Liver (tissue), 9 donors: ENCODE data around the gene ACKR4. TPM values are rescaled to one million over a fixed set of nuclear protein-coding genes. Genes with fewer than 3 reads are reported as not detected.
"Not testable (repeated sequence)": the region's sequence is repeated elsewhere in the genome, so short reads cannot be mapped to it uniquely, and the experiment has no call there.

Experiments
- DNase-seq: peaks from one replicate; pipeline ENCODE4 v3.0.0-alpha.2; 2017; ENCODE audit warnings: low spot score
- H3K27ac ChIP-seq, 2 donors: one replicate each; pipeline ENCODE4 v1.7.0; 2013; ENCODE audit warnings: inconsistent platforms in 2 of 2, low read length in 2 of 2, control low read depth in 1 of 2, low read depth in 1 of 2, mild to moderate bottlenecking in 1 of 2
- H3K27me3 ChIP-seq, 4 donors: one replicate each; pipeline versions ENCODE4 v1.6.1 to v1.7.0; 2013; ENCODE audit warnings: low read length in 3 of 4, inconsistent platforms in 1 of 4, mild to moderate bottlenecking in 1 of 4, moderate library complexity in 1 of 4; ENCODE audit not compliant: control insufficient read depth in 4 of 4, insufficient read depth in 4 of 4
- H3K36me3 ChIP-seq, 4 donors: one replicate each; pipeline versions ENCODE4 v1.6.1 to v1.7.0; 2013; ENCODE audit warnings: low read length in 3 of 4, mild to moderate bottlenecking in 3 of 4, low read depth in 1 of 4, moderate library complexity in 1 of 4; ENCODE audit not compliant: control insufficient read depth in 4 of 4, insufficient read depth in 3 of 4
- H3K4me1 ChIP-seq, 4 donors: one replicate each; pipeline versions ENCODE4 v1.6.1 to v1.7.0; 2013; ENCODE audit warnings: low read length in 3 of 4, mild to moderate bottlenecking in 3 of 4, moderate library complexity in 1 of 4; ENCODE audit not compliant: control insufficient read depth in 4 of 4, insufficient read depth in 4 of 4
- H3K4me3 ChIP-seq, 3 donors: one replicate each; pipeline versions ENCODE4 v1.6.1 to v1.7.0; 2013; ENCODE audit warnings: low read length in 3 of 3, control low read depth in 1 of 3, low read depth in 1 of 3, mild to moderate bottlenecking in 1 of 3
- H3K9ac ChIP-seq, 2 donors: one replicate each; pipeline ENCODE4 v1.7.0; 2013; ENCODE audit warnings: low read length in 2 of 2, mild to moderate bottlenecking in 2 of 2, moderate library complexity in 2 of 2, control low read depth in 1 of 2, low read depth in 1 of 2
- H3K9me3 ChIP-seq, 4 donors: one replicate each; pipeline versions ENCODE4 v1.6.1 to v1.7.0; 2013; ENCODE audit warnings: low read length in 3 of 4; ENCODE audit not compliant: control insufficient read depth in 4 of 4
- EGR1 ChIP-seq, 2 donors: IDR thresholded peaks; 2 replicates each; pipeline ENCODE4 v1.6.1; 2016 to 2018; ENCODE audit warnings: antibody characterized with exemption in 2 of 2, low read depth in 2 of 2
- FOXA2 ChIP-seq: IDR thresholded peaks from 2 replicates; pipeline ENCODE4 v1.6.1; 2016; ENCODE audit warnings: antibody characterized with exemption
- GABPA ChIP-seq, 2 donors: IDR thresholded peaks in 1 of 2; conservative IDR thresholded peaks in 1 of 2; 2 replicates each; pipeline ENCODE4 v1.6.1; 2016; ENCODE audit warnings: antibody characterized with exemption in 2 of 2, mild to moderate bottlenecking in 1 of 2, moderate library complexity in 1 of 2
- HNF4A ChIP-seq, 2 donors: conservative IDR thresholded peaks; 2 replicates each; pipeline ENCODE4 v1.6.1; 2016; ENCODE audit warnings: antibody characterized with exemption in 2 of 2, mild to moderate bottlenecking in 2 of 2
- HNF4G ChIP-seq: IDR thresholded peaks from 2 replicates; pipeline ENCODE4 v1.6.1; 2016; ENCODE audit warnings: antibody characterized with exemption
- NR2F2 ChIP-seq: IDR thresholded peaks from 2 replicates; pipeline ENCODE4 v1.6.1; 2016; ENCODE audit warnings: antibody characterized with exemption
- RAD21 ChIP-seq, 2 donors: IDR thresholded peaks; 2 replicates each; pipeline ENCODE4 v1.6.1; 2016; ENCODE audit warnings: antibody characterized with exemption in 2 of 2, mild to moderate bottlenecking in 2 of 2
- RXRA ChIP-seq, 2 donors: IDR thresholded peaks; 2 replicates each; pipeline ENCODE4 v1.6.1; 2017 to 2018; ENCODE audit warnings: antibody characterized with exemption in 2 of 2, mild to moderate bottlenecking in 1 of 2
- SP1 ChIP-seq: IDR thresholded peaks from 2 replicates; pipeline ENCODE4 v1.6.1; 2018; ENCODE audit warnings: antibody characterized with exemption, mild to moderate bottlenecking
- TAF1 ChIP-seq: conservative IDR thresholded peaks from 2 replicates; pipeline ENCODE4 v1.6.1; 2016; ENCODE audit warnings: antibody characterized with exemption, mild to moderate bottlenecking
- YY1 ChIP-seq: IDR thresholded peaks from 2 replicates; pipeline ENCODE4 v1.6.1; 2016; ENCODE audit warnings: antibody characterized with exemption, mild to moderate bottlenecking
- WGBS: extraction: QIAGEN DNeasy Blood & Tissue Kit; methylation state at CpG from one replicate; pipeline ENCODE4 v1.1.7; 2013; 5-methylcytosine and 5-hydroxymethylcytosine counted together
- polyA plus RNA-seq, 2 donors: library from polyadenylated mRNA; stranded (reverse) in 1 of 2; unstranded in 1 of 2; fragments of 200-250 nt in 1 of 2; fragments of >200 nt in 1 of 2; fragmentation: Nextera tagmentation in 1 of 2; extraction: Ambion mirVana in 1 of 2; gene quantifications; one replicate each; pipeline versions ENCODE4 v1.2.1 to v1.2.3, GENCODE V29; 2013 to 2015
- total RNA-seq, 2 donors: library from RNA; depleted of rRNA; stranded (reverse); fragments of >200 nt; gene quantifications; one replicate each; pipeline ENCODE4 v1.2.3, GENCODE V29; 2014
- TF ChIP-seq, protein P1 (sequence below): IDR thresholded peaks from 2 replicates; pipeline ENCODE4 v1.6.1; 2016; ENCODE audit warnings: antibody characterized with exemption
- TF ChIP-seq, protein P2 (sequence below): IDR thresholded peaks from 2 replicates; pipeline ENCODE4 v1.6.1; 2016; ENCODE audit warnings: antibody characterized with exemption
- TF ChIP-seq, protein P3 (sequence below): IDR thresholded peaks from 2 replicates; pipeline ENCODE4 v1.6.1; 2016; ENCODE audit warnings: antibody characterized with exemption
- donor health status: healthy.
- donor health status: healthy.
- donor health status: healthy.
- donor health status: healthy.
- donor health status: healthy.

ACKR4 gene
- total and polyA plus RNA-seq, 4 donors, result 0.21 to 0.71 (median 0.31) TPM

DNA sequence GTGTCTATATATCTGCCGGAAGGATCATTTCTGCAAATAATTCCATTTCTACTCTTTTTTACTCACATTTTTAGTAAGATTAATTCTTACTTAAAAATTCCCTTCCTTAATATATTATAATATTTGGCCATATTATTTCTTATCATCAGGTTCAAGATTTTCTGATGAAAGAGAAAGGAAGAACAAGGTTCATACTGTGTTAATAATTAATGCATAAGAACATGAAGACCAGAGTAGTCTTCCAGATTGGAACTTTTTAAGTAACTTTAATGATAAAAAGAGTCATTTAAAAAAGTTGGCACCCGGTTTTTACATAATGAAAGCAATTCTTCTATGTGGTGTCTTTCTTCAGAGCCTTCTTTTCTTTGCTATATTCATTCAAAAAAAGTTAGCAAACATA lies 590 bp downstream of the ACKR4 start:
- no peak overlapping the region for H3K27ac ChIP-seq
- no peaks in the 10 kb centered on the region for H3K27me3 ChIP-seq
- no peak for DNase-seq
- no peak overlapping the region for H3K9ac ChIP-seq
- peaks cover 0 to 12% (median 7%) of the 10 kb centered on the region in 4 donors for H3K4me1 ChIP-seq
- H3K36me3 ChIP-seq, result peaks cover 0 to 21% (median 13%) of the 10 kb centered on the region in 4 donors
- no peak overlapping the region for H3K4me3 ChIP-seq
- H3K9me3 ChIP-seq, result no peaks in the 10 kb centered on the region
- TF ChIP-seq, protein P1, sequence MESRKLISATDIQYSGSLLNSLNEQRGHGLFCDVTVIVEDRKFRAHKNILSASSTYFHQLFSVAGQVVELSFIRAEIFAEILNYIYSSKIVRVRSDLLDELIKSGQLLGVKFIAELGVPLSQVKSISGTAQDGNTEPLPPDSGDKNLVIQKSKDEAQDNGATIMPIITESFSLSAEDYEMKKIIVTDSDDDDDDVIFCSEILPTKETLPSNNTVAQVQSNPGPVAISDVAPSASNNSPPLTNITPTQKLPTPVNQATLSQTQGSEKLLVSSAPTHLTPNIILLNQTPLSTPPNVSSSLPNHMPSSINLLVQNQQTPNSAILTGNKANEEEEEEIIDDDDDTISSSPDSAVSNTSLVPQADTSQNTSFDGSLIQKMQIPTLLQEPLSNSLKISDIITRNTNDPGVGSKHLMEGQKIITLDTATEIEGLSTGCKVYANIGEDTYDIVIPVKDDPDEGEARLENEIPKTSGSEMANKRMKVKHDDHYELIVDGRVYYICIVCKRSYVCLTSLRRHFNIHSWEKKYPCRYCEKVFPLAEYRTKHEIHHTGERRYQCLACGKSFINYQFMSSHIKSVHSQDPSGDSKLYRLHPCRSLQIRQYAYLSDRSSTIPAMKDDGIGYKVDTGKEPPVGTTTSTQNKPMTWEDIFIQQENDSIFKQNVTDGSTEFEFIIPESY, result no peak
- TF ChIP-seq FOXA2, result no peak
- no peak for TF ChIP-seq HNF4A (conservative IDR thresholded peaks at IDR 0.05)
- TF ChIP-seq SP1, result no peak
- TF ChIP-seq RAD21 (IDR thresholded peaks at IDR 0.05), result no peak
- TF ChIP-seq TAF1, result no peak
- TF ChIP-seq HNF4G, result no peak
- 80% methylated on average over 2 of the region's 2 CpGs for WGBS

DNA sequence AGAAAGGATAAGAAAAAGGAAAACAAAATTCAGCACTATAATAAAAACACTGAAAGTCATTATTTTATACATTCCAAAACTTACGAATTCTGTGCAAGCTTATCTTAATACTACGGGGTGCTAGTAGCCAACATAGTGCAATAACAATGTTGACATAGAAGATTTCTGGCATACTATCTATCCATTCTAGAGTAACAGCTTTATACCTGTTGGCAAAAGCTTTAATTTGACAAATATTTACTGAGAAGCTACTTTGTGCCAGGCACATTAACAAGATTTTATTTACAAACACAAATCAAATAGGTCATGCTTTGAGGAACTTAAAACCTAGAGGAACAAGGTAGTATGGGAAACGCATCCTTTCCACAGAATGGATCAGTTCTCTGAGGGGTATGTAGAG lies 1.1 kb downstream of the ACKR4 start:
- Histone ChIP-seq H3K27me3 (no peaks in the 10 kb centered on the region), H3K27ac (no peak overlapping the region), H3K9me3 (no peaks in the 10 kb centered on the region), H3K9ac (no peak overlapping the region), H3K4me3 (no peak overlapping the region), H3K36me3 (peaks cover 0 to 25% (median 17%) of the 10 kb centered on the region in 4 donors), H3K4me1 (peaks cover 0 to 12% (median 7%) of the 10 kb centered on the region in 4 donors)
- 47% methylated on average over 3 of the region's 3 CpGs for WGBS
- TF ChIP-seq HNF4G, result no peak
- no peak for TF ChIP-seq RAD21 (IDR thresholded peaks at IDR 0.05)
- no peak for TF ChIP-seq YY1
- TF ChIP-seq SP1, result no peak
- no peak for TF ChIP-seq NR2F2
- TF ChIP-seq, protein P2, sequence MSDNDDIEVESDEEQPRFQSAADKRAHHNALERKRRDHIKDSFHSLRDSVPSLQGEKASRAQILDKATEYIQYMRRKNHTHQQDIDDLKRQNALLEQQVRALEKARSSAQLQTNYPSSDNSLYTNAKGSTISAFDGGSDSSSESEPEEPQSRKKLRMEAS, result no peak
- no peak for TF ChIP-seq RXRA (IDR thresholded peaks at IDR 0.05)
- no peak for TF ChIP-seq GABPA (IDR thresholded peaks at IDR 0.05 in 1 of 2, conservative IDR thresholded peaks at IDR 0.05 in 1 of 2)
- TF ChIP-seq EGR1 (IDR thresholded peaks at IDR 0.05; ENCODE audit: low read depth in 2 of 2), result no peak
- TF ChIP-seq, protein P3, sequence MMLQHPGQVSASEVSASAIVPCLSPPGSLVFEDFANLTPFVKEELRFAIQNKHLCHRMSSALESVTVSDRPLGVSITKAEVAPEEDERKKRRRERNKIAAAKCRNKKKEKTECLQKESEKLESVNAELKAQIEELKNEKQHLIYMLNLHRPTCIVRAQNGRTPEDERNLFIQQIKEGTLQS, result no peak
- no peak for TF ChIP-seq TAF1
- no peak for DNase-seq

DNA sequence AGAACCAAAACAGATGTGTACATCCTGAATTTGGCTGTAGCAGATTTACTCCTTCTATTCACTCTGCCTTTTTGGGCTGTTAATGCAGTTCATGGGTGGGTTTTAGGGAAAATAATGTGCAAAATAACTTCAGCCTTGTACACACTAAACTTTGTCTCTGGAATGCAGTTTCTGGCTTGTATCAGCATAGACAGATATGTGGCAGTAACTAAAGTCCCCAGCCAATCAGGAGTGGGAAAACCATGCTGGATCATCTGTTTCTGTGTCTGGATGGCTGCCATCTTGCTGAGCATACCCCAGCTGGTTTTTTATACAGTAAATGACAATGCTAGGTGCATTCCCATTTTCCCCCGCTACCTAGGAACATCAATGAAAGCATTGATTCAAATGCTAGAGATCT lies 3.5 kb downstream of the ACKR4 start:
- DNase-seq, H3K27me3 ChIP-seq, H3K9ac ChIP-seq, H3K9me3 ChIP-seq, H3K4me3 ChIP-seq, H3K27ac ChIP-seq: not testable (repeated sequence)
- H3K36me3 ChIP-seq, result peaks cover 0 to 36% (median 23%) of the 10 kb centered on the region in 4 donors
- peaks cover 0 to 12% (median 7%) of the 10 kb centered on the region in 4 donors for H3K4me1 ChIP-seq
- whole genome bisulfite sequencing, result no CpG with 5 or more reads among the region's 1 CpG
